IMR-90 (cell line): Measurements from ENCODE around the gene NKG7. TPM values are rescaled to one million over a fixed set of nuclear protein-coding genes. Genes with fewer than 3 reads are reported as not detected.

Experiments
- ATAC-seq: fragments of 200-7000 bp; cut with Tn5 transposase; 2 replicates; pipeline ENCODE4 v1.9.1; 2020; ENCODE audit warnings: low read depth, mild to moderate bottlenecking, moderate library complexity
- BruUV-seq: library from RNA; stranded (reverse); fragments of 400-500 nt; replicated peaks from 2 replicates; lab custom pipeline; 2021; lab: Mats Ljungman, UMichigan
- CTCF ChIA-PET: fragments of 300-600 bp; formaldehyde crosslinking; extraction: SDS; loops from one replicate; lab custom pipeline; 2021; ENCODE audit warnings: antibody characterized with exemption; lab: Yijun Ruan, JAX
- POLR2A ChIA-PET: fragments of 300-600 bp; sonication (Branson Sonifier 250); formaldehyde crosslinking; loops from one replicate; lab custom pipeline; 2022; ENCODE audit warnings: antibody characterized with exemption; ENCODE audit not compliant: unreplicated experiment; lab: Charles Lee
- DNase-seq: peaks from one replicate; pipeline ENCODE4 v3.0.0; 2013
- H2AFZ ChIP-seq: replicated peaks from 2 replicates; pipeline ENCODE3; 2013; ENCODE audit warnings: low read length, mild to moderate bottlenecking; ENCODE audit not compliant: poor library complexity
- H2AK5ac ChIP-seq: 2 replicates; pipeline ENCODE4 v1.6.1; 2013; ENCODE audit warnings: low read depth, low read length, inconsistent platforms
- H2AK9ac ChIP-seq: replicated peaks from 2 replicates; pipeline ENCODE3; 2013; ENCODE audit warnings: mild to moderate bottlenecking, low read depth, low read length, moderate library complexity; ENCODE audit not compliant: poor library complexity
- H2BK120ac ChIP-seq: 2 replicates; pipeline ENCODE4 v1.6.1; 2013; ENCODE audit warnings: low read depth, low read length, inconsistent platforms
- H2BK15ac ChIP-seq: 3 replicates; pipeline ENCODE4 v1.6.1; 2013; ENCODE audit warnings: low read depth, low read length, inconsistent platforms
- H2BK20ac ChIP-seq: 2 replicates; pipeline ENCODE4 v1.6.1; 2013; ENCODE audit warnings: low read depth, mild to moderate bottlenecking, inconsistent platforms, low read length, moderate library complexity
- H2BK5ac ChIP-seq: 2 replicates; pipeline ENCODE4 v1.6.1; 2013; ENCODE audit warnings: mild to moderate bottlenecking, low read depth, low read length, inconsistent platforms; ENCODE audit not compliant: poor library complexity, severe bottlenecking
- H3K14ac ChIP-seq: replicated peaks from 2 replicates; pipeline ENCODE4 v1.6.1; 2013; ENCODE audit warnings: low read depth, low read length, inconsistent platforms
- H3K18ac ChIP-seq: 2 replicates; pipeline ENCODE4 v1.6.1; 2013; ENCODE audit warnings: low read depth, low read length, control low read depth
- H3K23ac ChIP-seq: 2 replicates; pipeline ENCODE4 v1.6.1; 2013; ENCODE audit warnings: low read depth, low read length, inconsistent platforms
- H3K27ac ChIP-seq: 2 replicates; pipeline ENCODE4 v1.5.1; 2013; ENCODE audit warnings: mild to moderate bottlenecking, control low read depth, low read length; ENCODE audit not compliant: insufficient read depth
- H3K27me3 ChIP-seq: 2 replicates; pipeline ENCODE4 v1.6.1; 2013; ENCODE audit warnings: low read length; ENCODE audit not compliant: control insufficient read depth, insufficient read depth
- H3K36me3 ChIP-seq: 2 replicates; pipeline ENCODE4 v1.6.1; 2013; ENCODE audit warnings: low read length, mixed read lengths; ENCODE audit not compliant: control insufficient read depth, insufficient read depth
- H3K4ac ChIP-seq: 2 replicates; pipeline ENCODE4 v1.6.1; 2013; ENCODE audit warnings: low read depth, low read length, inconsistent platforms
- H3K4me1 ChIP-seq: 2 replicates; pipeline ENCODE4 v1.6.1; 2013; ENCODE audit warnings: low read length, mixed read lengths; ENCODE audit not compliant: control insufficient read depth, insufficient read depth
- H3K4me2 ChIP-seq: 2 replicates; pipeline ENCODE4 v1.6.1; 2013; ENCODE audit warnings: low read depth, mild to moderate bottlenecking, control low read depth, low read length, moderate library complexity
- H3K4me3 ChIP-seq: 2 replicates; pipeline ENCODE4 v1.5.1; 2013; ENCODE audit warnings: low read depth, mild to moderate bottlenecking, control low read depth, low read length, moderate library complexity; ENCODE audit not compliant: insufficient read depth
- H3K56ac ChIP-seq: 2 replicates; pipeline ENCODE4 v1.6.1; 2013; ENCODE audit warnings: low read length, inconsistent platforms; ENCODE audit not compliant: insufficient read depth; ENCODE audit errors: extremely low read depth
- H3K79me1 ChIP-seq, 2 experiments: 2 replicates each; pipeline ENCODE4 v1.6.1; 2013; ENCODE audit warnings: low read length in 2 of 2, inconsistent platforms in 1 of 2, low read depth in 1 of 2
- H3K9ac ChIP-seq: 2 replicates; pipeline ENCODE4 v1.6.1; 2013; ENCODE audit warnings: low read depth, low read length, control low read depth
- H3K9me1 ChIP-seq: 2 replicates; pipeline ENCODE4 v1.6.1; 2013; ENCODE audit warnings: low read length, inconsistent platforms; ENCODE audit not compliant: insufficient read depth
- H3K9me3 ChIP-seq: 2 replicates; pipeline ENCODE4 v1.6.1; 2013; ENCODE audit warnings: low read length; ENCODE audit not compliant: control insufficient read depth, insufficient read depth
- H4K20me1 ChIP-seq: 2 replicates; pipeline ENCODE4 v1.6.1; 2013; ENCODE audit warnings: low read length, inconsistent platforms; ENCODE audit not compliant: insufficient read depth
- H4K5ac ChIP-seq: 2 replicates; pipeline ENCODE4 v1.6.1; 2013; ENCODE audit warnings: mild to moderate bottlenecking, low read depth, low read length, control low read depth
- H4K8ac ChIP-seq, 2 experiments: 2 replicates each; pipeline ENCODE4 v1.6.1; 2013; ENCODE audit warnings: low read depth in 2 of 2, low read length in 2 of 2, control low read depth in 1 of 2, inconsistent platforms in 1 of 2
- H4K91ac ChIP-seq: 2 replicates; pipeline ENCODE4 v1.6.1; 2013; ENCODE audit warnings: low read depth, low read length, inconsistent platforms; ENCODE audit not compliant: insufficient read depth
- BHLHE40 ChIP-seq: fragments of 150-350 bp; IDR thresholded peaks from 2 replicates; pipeline ENCODE4 v1.6.1; 2016; ENCODE audit warnings: mild to moderate bottlenecking, low read depth, low read length
- CEBPB ChIP-seq: IDR thresholded peaks from 2 replicates; pipeline ENCODE4 v1.6.1; 2012; ENCODE audit warnings: low read depth, low read length, improper control_type of control experiment
- ELK1 ChIP-seq: fragments of 150-350 bp; IDR thresholded peaks from 2 replicates; pipeline ENCODE4 v1.6.1; 2016; ENCODE audit warnings: low read depth, mild to moderate bottlenecking, low read length, moderate library complexity, borderline replicate concordance
- FOS ChIP-seq: fragments of 150-350 bp; IDR thresholded peaks from 2 replicates; pipeline ENCODE4 v1.6.1; 2016; ENCODE audit warnings: low read depth, low read length
- MAFK ChIP-seq: IDR thresholded peaks from 2 replicates; pipeline ENCODE4 v1.6.1; 2012; ENCODE audit warnings: low read depth, low read length, improper control_type of control experiment
- MAZ ChIP-seq: IDR thresholded peaks from 2 replicates; pipeline ENCODE4 v1.6.1; 2012; ENCODE audit warnings: low read depth, mild to moderate bottlenecking, low read length, improper control_type of control experiment, moderate library complexity, borderline replicate concordance
- MXI1 ChIP-seq: IDR thresholded peaks from 2 replicates; pipeline ENCODE4 v1.6.1; 2012; ENCODE audit warnings: low read depth, mild to moderate bottlenecking, low read length, moderate library complexity, borderline replicate concordance
- SMC3 ChIP-seq: fragments of 150-350 bp; IDR thresholded peaks from 2 replicates; pipeline ENCODE4 v1.6.1; 2016; ENCODE audit warnings: low read depth, mild to moderate bottlenecking, antibody characterized with exemption, low read length, moderate library complexity
- WGBS, 2 experiments: methylation state at CpG; one replicate each; pipeline versions ENCODE4 v1.1.5 to v1.1.7; 2013; ENCODE audit warnings: missing lambda C conversion rate in 2 of 2; ENCODE audit not compliant: insufficient read length in 1 of 2; ENCODE audit errors: extremely low coverage in 2 of 2; 5-methylcytosine and 5-hydroxymethylcytosine counted together
- dilution Hi-C: fragments of 300-500 bp; cut with HindIII; formaldehyde crosslinking; loops from one replicate; pipeline ENCODE4 v1.14.3; 2018; ENCODE audit warnings: low sequenced_read_pairs; ENCODE audit not compliant: unreplicated experiment
- in situ Hi-C: fragments of 300-500 bp; cut with MboI; formaldehyde crosslinking; loops from 3 replicates; pipeline ENCODE4 v1.14.3; 2019; ENCODE audit warnings: low sequenced_read_pairs, inconsistent platforms, mixed read lengths
- intact Hi-C: fragments of 100-400 bp; cut with micrococcal nuclease; formaldehyde crosslinking; loops from 2 replicates; pipeline ENCODE4 v1.10.0; 2022
- polyA plus RNA-seq, 3 experiments: library from polyadenylated mRNA; depleted of rRNA; stranded (reverse); fragments of >200 nt; gene quantifications; 2 replicates each; pipeline ENCODE4 v1.2.3, GENCODE V29; 2012; ENCODE audit warnings: low replicate concordance in 1 of 3
- total RNA-seq: library from RNA; depleted of rRNA; stranded (reverse); fragments of >200 nt; gene quantifications from 2 replicates; pipeline ENCODE4 v1.2.3, GENCODE V29; 2012

The NKG7 gene
- total and polyA plus RNA-seq, 2 of the 4 experiments (the other 2 are of a cell fraction): not detected

- H3K4me1 ChIP-seq: no peaks in the 10 kb centered on the region
- H3K27ac ChIP-seq: no peak overlapping the region
- no peak overlapping the region for H2BK15ac ChIP-seq
- H3K4ac ChIP-seq: no peak overlapping the region
- no peaks in the 10 kb centered on the region for H4K20me1 ChIP-seq
- H2BK120ac ChIP-seq: no peak overlapping the region
- BruUV-seq: no TSS peak
- no peak overlapping the region for H3K9ac ChIP-seq
- no peak overlapping the region for H3K18ac ChIP-seq
- no peak for DNase-seq
- no peak overlapping the region for H2BK20ac ChIP-seq
- 60% methylated on average over 1 of the region's 15 CpGs; no CpG with 5 or more reads in 1 of the 2 experiments for WGBS, 2 experiments
- no peak overlapping the region for H3K4me3 ChIP-seq
- no peak overlapping the region for H3K23ac ChIP-seq
- intact Hi-C loops (no loop called here), dilution Hi-C loops (no loop called here), in situ Hi-C loops (no loop called here)
- no peaks in the 10 kb centered on the region for H3K9me3 ChIP-seq
- H4K91ac ChIP-seq: no peak overlapping the region
- no peak overlapping the region for H2AFZ ChIP-seq
- H4K8ac ChIP-seq: no peak overlapping the region
- no peaks in the 10 kb centered on the region for H3K36me3 ChIP-seq
- POLR2A ChIA-PET: no interaction called here
- no peak overlapping the region for H2AK9ac ChIP-seq
- no peak overlapping the region for H2AK5ac ChIP-seq
- CTCF ChIA-PET: no interaction called here
- H3K56ac ChIP-seq: no peak overlapping the region; the same call in 1 of the 2 replicates
- H3K27me3 ChIP-seq: no peaks in the 10 kb centered on the region
- no peak overlapping the region for H2BK5ac ChIP-seq
- no peak overlapping the region for H3K4me2 ChIP-seq
- H3K14ac ChIP-seq: no peak overlapping the region
- no peak overlapping the region for H4K5ac ChIP-seq
- H3K79me1 ChIP-seq: no peaks in the 10 kb centered on the region
- no peaks in the 10 kb centered on the region for H3K9me1 ChIP-seq
- no peak for ATAC-seq
- TF ChIP-seq MAZ (no peak), MAFK (no peak), MXI1 (no peak), SMC3 (no peak), ELK1 (no peak), CEBPB (no peak), FOS (no peak), BHLHE40 (no peak)
Observed at GRCh38 chr19:51410950-51411748, 38.7 kb upstream of the NKG7 start.
